ENCODE data around the gene ZFPL1.
A peak's percentile ranks its signal among the peaks of the same experiment; 100 is the strongest.

Gene ZFPL1

GRCh38 chr11:65100674-65101350 lies 16.8 kb downstream of the ZFPL1 start:
- H3K4me3 ChIP-seq (ENCODE audit: low read depth, low read length): no peak overlapping the region
- DNase-seq (ENCODE audit: low read depth): no peak
- TF ChIP-seq CTCF (conservative IDR thresholded peaks at IDR 0.05; ENCODE audit: low read depth, low read length): peak; percentile 9

DNA sequence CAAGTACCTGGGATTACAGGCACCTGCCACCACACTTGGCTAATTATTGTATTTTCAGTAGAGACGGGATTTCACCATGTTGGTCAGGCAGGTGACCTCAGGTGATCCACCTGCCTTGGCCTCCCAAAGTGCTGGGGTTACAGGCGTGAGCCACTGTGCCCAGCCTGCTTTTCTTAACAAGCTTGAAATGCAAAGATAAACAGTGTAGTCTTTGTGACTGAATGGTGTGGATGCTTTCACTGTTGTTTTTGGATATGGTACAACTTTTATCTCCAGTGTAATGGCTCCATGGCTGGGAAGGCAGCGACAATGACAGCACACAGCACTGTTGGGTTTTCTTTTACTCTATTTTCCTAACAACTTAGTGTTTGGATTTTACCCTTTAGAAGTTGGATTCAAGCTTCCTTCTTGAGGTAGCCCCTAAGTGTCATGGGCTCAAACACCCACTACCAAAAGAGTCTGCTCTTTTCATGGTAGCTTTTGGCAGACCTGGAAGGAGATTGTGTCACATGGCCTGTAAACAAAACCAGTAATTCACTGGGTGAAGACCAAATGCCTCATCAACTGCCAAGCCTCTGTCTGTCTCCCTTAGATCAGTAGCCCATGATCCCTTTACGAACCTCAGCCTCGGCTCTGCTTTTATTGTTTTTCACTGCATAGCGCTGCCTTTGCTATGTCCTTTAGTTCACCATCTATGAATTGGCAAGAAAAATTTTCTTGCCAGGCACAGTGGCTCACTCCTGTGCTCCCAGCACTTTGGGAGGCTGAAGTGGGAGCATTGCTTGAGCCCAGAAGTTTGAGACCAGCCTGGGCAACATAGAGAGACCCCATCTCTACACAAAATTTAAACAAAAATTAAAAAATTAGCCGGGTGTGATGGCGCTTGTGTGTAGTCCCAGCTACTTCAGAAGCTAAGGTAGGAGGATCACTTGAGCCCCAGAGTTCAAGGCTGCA lies 18.4 kb downstream of the ZFPL1 start:
- no peak for DNase-seq (ENCODE audit: low read depth)
- TF ChIP-seq CTCF (conservative IDR thresholded peaks at IDR 0.05; ENCODE audit: low read depth, low read length): no peak
- H3K4me3 ChIP-seq (ENCODE audit: low read depth, low read length): no peak overlapping the region

- H3K4me3 ChIP-seq (ENCODE audit: low read depth, low read length): no peak overlapping the region
- no peak for TF ChIP-seq CTCF (conservative IDR thresholded peaks at IDR 0.05; ENCODE audit: low read depth, low read length)
- no peak for DNase-seq (ENCODE audit: low read depth)
Measured at GRCh38 chr11:65103476-65103875, 19.5 kb downstream of the ZFPL1 start.

DNA sequence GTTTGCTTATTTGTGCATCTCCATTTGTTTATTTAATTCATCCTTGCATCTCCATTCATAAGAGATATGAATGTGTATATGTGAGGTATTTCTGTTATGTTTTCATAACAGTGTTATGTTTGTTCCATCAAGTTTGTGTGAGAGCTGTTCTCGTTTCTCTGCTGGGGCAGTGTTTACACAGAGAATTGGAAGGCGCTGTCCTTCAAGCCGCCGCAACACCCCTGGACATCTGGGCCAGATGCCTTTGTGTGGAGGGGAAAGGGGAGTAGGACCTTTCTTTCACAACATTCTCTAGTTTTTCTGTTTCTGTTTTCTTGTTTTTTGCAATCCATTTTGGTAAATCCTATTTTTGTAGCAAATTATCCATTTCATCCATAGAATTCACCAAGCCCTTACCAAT lies 20.6 kb downstream of the ZFPL1 start:
- no peak for DNase-seq (ENCODE audit: low read depth)
- TF ChIP-seq CTCF (conservative IDR thresholded peaks at IDR 0.05; ENCODE audit: low read depth, low read length): no peak
- no peak overlapping the region for H3K4me3 ChIP-seq (ENCODE audit: low read depth, low read length)

DNA sequence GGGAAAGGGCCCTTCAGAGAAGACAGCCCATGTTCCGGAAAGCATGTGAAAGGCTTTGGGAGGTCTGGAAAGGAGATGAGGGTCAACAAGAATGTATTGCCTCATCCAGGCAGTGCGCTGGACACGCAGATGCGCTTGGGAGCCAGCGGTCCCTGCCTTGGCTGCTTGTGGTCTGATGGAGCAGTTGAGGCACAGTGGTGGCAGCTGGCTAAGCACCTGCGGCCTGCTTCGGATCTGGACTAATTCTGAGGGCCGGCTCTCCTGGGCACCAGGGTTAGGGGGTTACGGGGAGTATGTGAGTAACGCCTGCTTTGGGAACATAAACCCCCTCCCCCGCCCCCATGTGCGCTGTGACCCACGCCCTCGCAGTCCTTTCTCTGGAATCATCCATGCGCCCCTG lies 23.1 kb downstream of the ZFPL1 start:
- no peak for DNase-seq (ENCODE audit: low read depth)
- TF ChIP-seq CTCF (conservative IDR thresholded peaks at IDR 0.05; ENCODE audit: low read depth, low read length): no peak
- no peak overlapping the region for H3K4me3 ChIP-seq (ENCODE audit: low read depth, low read length)

DNA sequence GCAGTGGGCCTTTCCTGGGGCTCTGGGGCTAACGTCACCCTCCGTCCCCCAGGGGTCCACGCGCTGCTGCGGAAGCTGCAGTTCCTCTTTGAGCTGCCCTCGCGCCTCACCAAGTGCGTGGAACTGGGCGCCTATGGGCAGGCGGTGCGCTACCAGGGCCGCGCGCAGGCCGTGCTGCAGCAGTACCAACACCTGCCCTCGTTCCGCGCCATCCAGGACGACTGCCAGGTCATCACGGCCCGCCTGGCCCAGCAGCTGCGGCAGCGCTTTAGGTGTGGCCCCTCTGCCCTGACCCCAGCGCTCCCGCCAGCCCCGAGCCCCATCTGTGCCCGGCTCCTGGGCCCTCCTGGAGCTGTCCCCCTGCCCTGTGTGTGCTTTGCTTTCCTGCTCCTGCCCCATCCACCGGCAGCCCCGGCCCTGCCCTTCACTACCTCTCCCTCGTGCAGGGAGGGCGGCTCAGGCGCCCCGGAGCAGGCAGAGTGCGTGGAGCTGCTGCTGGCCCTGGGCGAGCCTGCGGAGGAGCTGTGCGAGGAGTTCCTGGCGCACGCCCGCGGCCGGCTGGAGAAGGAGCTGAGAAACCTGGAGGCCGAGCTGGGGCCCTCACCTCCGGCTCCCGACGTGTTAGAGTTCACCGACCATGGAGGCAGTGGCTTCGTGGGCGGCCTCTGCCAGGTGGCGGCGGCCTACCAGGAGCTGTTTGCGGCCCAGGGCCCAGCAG lies 23.9 kb downstream of the ZFPL1 start:
- no peak for TF ChIP-seq CTCF (conservative IDR thresholded peaks at IDR 0.05; ENCODE audit: low read depth, low read length)
- H3K4me3 ChIP-seq (ENCODE audit: low read depth, low read length): no peak overlapping the region
- no peak for DNase-seq (ENCODE audit: low read depth)

All from choroid plexus epithelial cell (primary cell).